ES-I3 (cell line): Measurements from ENCODE around the gene OARD1.
"Not testable (repeated sequence)": the region's sequence is repeated elsewhere in the genome, so short reads cannot be mapped to it uniquely, and the experiment has no call there.

Experiments used
- H3K36me3 ChIP-seq: 2 replicates; pipeline ENCODE4 v1.6.1; 2013; ENCODE audit warnings: mild to moderate bottlenecking, low read length, control low read depth, moderate library complexity; ENCODE audit not compliant: insufficient read depth
- H3K4me1 ChIP-seq: 2 replicates; pipeline ENCODE4 v1.6.1; 2013; ENCODE audit warnings: mild to moderate bottlenecking, control low read depth, low read length; ENCODE audit not compliant: insufficient read depth
- H3K9ac ChIP-seq: 2 replicates; pipeline ENCODE4 v1.6.1; 2013; ENCODE audit warnings: low read depth, mild to moderate bottlenecking, low read length, moderate library complexity
- H3K9me3 ChIP-seq: 2 replicates; pipeline ENCODE4 v1.6.1; 2013; ENCODE audit warnings: mild to moderate bottlenecking, low read length, moderate library complexity; ENCODE audit not compliant: control insufficient read depth, insufficient read depth

OARD1 gene

DNA sequence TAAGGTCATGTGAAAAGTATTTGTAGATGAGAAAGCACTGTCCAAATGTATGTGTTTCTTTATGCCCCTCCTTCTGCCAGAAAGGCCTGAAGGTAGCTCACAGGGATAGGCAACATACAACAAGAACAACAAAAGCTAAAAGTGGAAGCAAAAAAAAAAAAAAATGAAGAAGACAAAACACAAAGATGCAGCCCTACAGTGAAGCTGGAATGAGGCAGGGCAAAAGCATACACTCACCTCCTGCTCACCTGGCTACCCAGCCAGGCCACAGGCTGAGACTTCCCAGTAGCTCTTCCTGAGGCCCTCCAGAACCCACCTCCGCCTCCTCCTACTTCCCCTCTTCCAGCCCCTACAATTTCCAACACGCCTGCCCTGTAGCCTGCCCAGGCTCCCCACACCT lies 35.6 kb downstream of the OARD1 start:
- Histone ChIP-seq H3K36me3 (no peaks in the 10 kb centered on the region; the same call in 1 of the 2 replicates), H3K4me1 (peaks cover 23% of the 10 kb centered on the region; the same call in 1 of the 2 replicates), H3K9ac (no peak overlapping the region), H3K9me3 (no peaks in the 10 kb centered on the region)

DNA sequence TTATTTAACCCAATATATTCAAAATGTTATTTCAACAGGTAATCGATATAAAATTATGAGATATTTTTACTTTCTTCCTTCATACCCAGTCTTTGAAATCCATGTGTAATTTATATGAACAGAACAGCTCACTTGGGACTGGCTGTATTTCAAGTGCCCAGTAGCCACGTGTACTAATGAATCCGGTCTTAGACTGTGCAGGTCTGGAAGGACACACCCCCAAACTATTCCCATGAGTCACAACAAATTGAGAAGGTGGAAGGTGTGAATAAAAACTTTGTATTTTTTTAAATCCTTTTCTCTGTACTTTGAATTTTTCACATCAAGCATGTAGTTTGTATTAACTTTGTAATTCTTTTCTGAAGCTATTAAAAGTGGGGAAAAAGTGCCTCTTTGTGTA lies 36.0 kb downstream of the OARD1 start:
- Histone ChIP-seq H3K36me3 (no peaks in the 10 kb centered on the region; the same call in 1 of the 2 replicates), H3K9ac (no peak overlapping the region), H3K4me1 (peaks cover 23% of the 10 kb centered on the region; the same call in 1 of the 2 replicates), H3K9me3 (no peaks in the 10 kb centered on the region)

DNA sequence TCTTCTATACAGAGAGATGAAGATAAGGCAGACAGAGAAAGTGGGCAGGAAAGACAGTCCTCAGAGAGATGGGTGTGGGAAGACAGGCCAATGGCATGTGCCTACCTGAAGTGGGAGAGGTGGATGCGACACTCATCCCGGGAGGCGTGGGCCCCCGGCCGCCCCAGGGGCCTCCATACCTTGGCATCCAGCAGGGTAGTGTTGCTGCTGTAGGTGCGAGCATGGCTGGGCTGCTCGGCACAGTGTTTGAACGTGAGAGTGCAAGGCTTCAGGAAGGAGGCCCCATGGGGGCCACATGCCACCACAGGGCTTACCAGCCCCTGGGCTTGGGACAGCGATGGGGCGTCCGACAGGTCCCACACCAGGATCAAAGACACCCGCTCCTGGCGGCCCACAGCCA lies 38.4 kb downstream of the OARD1 start:
- no peak overlapping the region for H3K9ac ChIP-seq
- peaks cover 7% of the 10 kb centered on the region; the same call in 1 of the 2 replicates for H3K4me1 ChIP-seq
- H3K9me3 ChIP-seq: no peaks in the 10 kb centered on the region
- no peaks in the 10 kb centered on the region; the same call in 1 of the 2 replicates for H3K36me3 ChIP-seq

DNA sequence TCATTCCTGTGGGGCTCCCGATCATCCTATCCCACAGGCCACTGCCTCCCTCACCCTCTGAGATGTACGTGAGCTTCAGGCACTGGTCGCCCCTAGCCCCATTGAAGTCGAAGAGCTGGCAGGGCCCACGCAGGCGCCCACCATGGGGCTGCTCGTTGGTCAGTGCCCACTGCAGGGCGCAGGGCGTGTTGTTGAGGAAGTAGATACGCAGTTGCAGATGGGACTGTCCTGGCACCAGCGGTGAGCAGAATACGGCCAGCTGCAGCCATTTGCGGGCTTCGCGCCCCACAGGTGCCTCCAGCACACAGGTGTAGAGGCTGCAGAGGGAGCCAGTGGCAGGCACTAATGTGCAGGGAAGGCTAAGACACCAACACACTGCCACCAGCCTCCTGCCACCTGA lies 39.3 kb downstream of the OARD1 start:
- H3K9me3 ChIP-seq: no peaks in the 10 kb centered on the region
- H3K9ac ChIP-seq: no peak overlapping the region
- no peaks in the 10 kb centered on the region; the same call in 1 of the 2 replicates for H3K36me3 ChIP-seq
- peaks cover 7% of the 10 kb centered on the region; the same call in 1 of the 2 replicates for H3K4me1 ChIP-seq

DNA sequence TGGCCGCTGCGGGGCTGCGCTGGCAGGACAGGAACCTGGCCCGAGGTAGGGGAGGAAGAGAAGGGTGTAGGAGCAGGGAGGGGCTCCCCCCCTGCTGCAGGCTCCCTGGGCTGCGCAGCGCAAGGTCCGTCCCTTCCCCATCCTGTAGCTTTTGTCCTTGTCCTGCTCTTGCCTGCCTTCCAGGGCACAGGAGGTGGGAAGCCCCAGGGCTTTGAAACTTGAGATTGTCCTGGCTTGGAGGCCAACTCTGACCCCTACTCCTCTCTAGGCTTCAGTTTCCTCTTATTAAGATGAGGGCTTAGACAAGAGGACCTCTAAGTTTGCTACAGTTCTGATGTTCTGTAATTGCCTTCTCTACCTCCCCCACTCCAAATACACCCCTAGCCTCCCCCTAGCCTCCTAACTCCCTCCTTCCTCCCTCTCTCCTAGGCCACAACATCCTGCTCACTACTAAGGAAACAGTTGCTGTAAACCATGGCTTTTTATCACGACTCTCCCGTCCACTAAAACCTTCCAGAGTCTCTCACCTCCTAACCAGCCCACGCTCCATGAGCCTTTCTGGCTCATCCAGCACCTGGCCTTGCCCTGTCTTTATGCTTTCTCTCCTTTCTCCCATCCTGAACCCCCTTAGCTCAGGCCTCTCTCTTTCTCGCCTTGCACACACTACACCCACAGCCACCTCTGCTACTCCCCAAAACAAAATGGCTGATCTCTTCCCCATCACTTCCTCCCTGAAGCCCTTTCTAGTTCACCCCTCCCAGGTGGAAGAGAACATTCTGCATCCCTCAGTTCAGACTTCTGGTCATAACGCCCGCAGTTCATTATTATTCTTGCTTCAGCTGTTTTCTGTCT lies 43.4 kb downstream of the OARD1 start:
- Histone ChIP-seq H3K36me3 (no peaks in the 10 kb centered on the region), H3K9ac (peak overlapping the region; percentile 73), H3K9me3 (no peaks in the 10 kb centered on the region), H3K4me1 (peaks cover 16% of the 10 kb centered on the region; the same call in 1 of the 2 replicates)

DNA sequence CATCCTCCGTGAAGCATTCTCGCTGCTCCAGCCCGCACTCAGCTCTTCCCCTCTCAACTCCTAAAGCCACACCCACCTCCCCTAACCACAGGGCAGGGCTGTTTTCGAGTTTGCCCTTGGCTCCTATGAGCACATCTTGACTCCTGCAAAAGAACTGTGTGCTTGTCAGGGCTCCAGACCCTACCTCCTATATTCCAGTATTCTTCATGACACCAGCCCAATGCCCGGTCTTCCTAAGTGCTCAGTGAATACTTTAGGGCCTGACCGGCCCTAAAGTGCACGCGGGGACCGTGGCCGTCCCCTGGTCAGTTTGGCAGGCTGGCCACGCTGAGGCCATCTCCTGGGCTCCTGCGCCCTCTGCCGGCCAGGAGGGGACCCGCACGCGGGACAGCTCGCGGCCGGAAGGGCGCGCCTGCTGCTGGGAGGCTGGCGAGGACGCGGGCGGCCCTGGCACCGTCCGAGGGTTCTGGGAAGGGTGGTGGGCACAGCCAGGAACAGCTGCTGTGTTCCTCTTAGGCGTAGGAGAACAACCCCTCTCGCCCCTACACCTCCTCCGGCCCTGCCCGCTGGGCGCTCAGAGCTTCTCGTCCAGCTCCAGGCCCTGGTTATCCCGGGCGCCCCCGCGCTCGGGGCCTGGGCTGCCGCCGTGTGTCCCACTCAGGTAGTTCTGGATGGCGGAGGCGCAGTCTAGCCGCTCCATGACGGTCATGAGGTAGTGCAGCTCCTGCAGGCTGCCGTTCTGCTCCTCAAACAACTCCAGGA lies 44.2 kb downstream of the OARD1 start:
- H3K4me1 ChIP-seq: peaks cover 16% of the 10 kb centered on the region; the same call in 1 of the 2 replicates
- H3K36me3 ChIP-seq: no peaks in the 10 kb centered on the region
- H3K9ac ChIP-seq: peak overlapping the region; percentile 73
- H3K9me3 ChIP-seq: no peaks in the 10 kb centered on the region

DNA sequence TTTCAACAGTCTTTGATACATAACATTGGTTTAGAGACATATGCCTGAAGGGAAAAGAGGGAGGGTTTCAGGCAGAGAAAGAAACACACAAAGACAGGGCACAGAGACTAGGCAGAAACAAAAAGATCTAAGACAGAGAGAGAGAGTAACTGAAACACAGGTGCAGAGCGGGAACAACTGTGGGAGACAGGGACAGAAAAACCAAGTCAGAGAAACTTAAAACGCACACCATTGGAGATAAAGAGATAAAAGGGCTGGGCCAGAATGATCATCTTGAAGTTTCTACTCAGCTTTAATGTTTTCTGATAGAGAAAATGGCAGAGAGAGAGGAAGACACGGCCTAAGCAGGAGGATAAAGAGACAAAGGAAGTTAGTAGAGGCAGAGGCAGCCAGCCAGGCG lies 44.9 kb downstream of the OARD1 start:
- H3K9me3 ChIP-seq: no peaks in the 10 kb centered on the region
- H3K9ac ChIP-seq: peak overlapping the region; percentile 73
- H3K4me1 ChIP-seq: peaks cover 16% of the 10 kb centered on the region; the same call in 1 of the 2 replicates
- H3K36me3 ChIP-seq: no peaks in the 10 kb centered on the region

DNA sequence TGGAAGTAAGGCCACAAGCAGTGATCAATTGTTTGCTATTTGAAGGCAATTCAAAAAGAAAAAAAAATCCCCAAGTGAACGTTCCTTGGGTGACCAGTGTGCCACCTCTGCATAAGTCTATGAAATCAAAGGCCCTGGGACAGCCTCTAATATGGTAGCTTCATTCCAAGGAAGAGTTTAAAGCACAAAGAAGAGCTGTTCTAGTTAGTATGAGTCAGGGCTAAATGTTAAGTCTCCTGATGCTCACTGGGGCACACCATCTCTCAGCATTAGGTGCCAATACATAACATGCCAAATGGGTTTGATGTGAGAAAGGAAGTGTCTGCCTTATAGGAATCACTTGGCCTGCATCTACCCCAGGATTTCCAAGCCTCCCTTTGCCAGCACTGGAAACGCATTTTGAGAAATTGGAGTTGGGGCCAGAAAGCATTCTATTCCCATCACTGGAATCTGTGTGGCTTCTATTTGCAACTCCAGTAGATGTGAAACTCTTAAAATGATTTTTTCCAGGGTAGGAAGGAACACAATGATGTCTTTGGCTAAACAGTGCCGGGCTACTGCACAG lies 46.1 kb downstream of the OARD1 start:
- Histone ChIP-seq H3K9ac (no peak overlapping the region), H3K4me1 (peaks cover 16% of the 10 kb centered on the region; the same call in 1 of the 2 replicates)

DNA sequence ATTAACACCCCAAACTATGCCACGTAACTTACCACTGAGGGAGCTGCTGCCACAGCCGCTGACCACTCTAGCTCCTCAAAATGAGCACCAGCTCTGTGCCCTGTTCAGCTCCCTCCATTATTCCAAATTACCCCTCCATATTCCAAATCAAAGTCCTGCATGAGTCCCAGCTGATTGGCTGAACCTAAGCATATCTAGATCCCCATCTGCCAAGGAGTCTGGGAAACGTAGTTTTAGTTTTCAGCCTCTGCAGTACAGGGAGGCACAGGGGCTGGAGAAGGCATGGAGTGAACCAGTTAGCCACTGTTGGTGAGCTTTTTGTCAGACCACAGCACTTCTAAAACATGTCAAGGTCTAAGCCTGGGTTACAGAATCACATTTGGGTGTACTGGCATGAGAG lies 49.0 kb downstream of the OARD1 start:
- H3K9me3 ChIP-seq: no peaks in the 10 kb centered on the region
- H3K4me1 ChIP-seq: peaks cover 10% of the 10 kb centered on the region; the same call in 1 of the 2 replicates
- H3K36me3 ChIP-seq: no peaks in the 10 kb centered on the region
- H3K9ac ChIP-seq: no peak overlapping the region

More for the DNA sequence above, 46.1 kb downstream of the OARD1 start:
- H3K36me3 ChIP-seq: no peaks in the 10 kb centered on the region
- no peaks in the 10 kb centered on the region for H3K9me3 ChIP-seq

DNA sequence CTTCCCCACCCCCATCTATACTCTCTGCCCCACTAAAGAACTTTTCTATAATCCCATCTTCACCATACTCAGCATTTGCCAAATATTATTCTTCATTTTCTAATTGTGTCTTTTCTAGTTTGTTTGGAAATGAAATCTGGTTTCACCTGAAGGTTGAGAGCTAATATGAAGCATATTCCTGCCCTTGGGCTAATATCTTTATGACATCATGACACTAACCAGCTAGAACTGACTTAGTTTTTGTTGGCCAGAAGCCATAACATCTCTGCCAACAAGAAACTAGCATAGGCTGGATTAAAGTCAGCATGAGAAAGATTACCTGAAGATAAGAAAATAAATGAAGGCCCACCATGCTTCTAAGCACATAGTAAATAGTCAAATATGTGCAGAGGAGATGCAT lies 49.9 kb downstream of the OARD1 start:
- H3K4me1 ChIP-seq: peaks cover 9% of the 10 kb centered on the region; the same call in 1 of the 2 replicates
- H3K9ac ChIP-seq: no peak overlapping the region
- no peaks in the 10 kb centered on the region for H3K36me3 ChIP-seq
- H3K9me3 ChIP-seq: no peaks in the 10 kb centered on the region

DNA sequence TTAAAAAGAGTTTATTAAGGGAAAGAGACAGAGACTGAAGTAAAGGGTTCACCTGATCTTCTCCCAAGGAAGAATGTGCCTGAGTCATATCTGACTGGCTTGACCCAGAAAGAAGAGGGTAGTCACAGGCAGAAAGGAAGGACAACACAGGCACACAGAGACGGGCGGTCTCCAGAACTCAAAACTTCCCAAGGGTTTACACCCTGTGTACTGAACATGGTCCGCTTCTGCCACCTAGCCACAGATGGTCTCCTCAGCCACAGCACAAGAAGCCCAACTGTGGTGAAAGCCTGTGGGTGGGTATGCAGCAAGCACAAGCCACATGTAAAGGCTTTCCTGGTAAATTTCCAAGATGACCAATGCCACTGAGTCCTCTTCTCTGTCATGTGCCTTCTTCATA lies 50.3 kb downstream of the OARD1 start:
- no peaks in the 10 kb centered on the region for H3K9me3 ChIP-seq
- no peak overlapping the region for H3K9ac ChIP-seq
- H3K4me1 ChIP-seq: peaks cover 4% of the 10 kb centered on the region; the same call in 1 of the 2 replicates
- no peaks in the 10 kb centered on the region for H3K36me3 ChIP-seq

DNA sequence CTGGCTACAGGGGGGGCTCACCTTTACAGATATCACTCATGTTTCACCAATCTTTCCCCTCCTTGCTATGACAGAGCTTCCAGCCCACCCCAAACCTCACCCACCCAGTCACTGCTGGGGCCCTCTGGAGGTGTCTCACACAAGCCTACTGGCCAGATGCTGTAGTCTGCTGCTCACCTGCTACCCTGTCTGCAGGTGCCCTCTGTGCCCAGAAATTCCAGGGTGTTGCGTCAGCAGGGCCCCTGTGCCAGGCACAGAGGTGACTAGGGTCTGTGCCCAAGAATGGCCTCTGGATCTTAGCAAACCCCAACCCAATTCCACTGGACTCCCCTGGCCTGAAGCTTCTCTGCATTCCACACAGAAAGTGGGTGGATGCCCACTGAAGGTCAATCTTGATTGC lies 54.5 kb downstream of the OARD1 start:
- H3K36me3 ChIP-seq: no peaks in the 10 kb centered on the region
- no peaks in the 10 kb centered on the region for H3K9me3 ChIP-seq
- no peaks in the 10 kb centered on the region for H3K4me1 ChIP-seq
- no peak overlapping the region for H3K9ac ChIP-seq

DNA sequence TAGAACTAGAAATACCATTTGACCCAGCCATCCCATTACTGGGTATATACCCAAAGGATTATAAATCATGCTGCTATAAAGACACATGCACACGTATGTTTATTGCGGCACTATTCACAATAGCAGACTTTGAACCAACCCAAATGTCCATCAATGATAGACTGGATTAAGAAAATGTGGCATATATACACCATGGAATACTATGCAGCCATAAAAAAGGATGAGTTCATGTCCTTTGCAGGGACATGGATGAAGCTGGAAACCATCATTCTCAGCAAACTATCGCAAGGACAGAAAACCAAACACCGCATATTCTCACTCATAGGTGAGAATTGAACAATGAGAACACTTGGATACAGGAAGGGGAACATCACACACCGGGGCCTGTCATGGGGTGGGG lies 56.3 kb downstream of the OARD1 start:
- H3K9me3 ChIP-seq, H3K36me3 ChIP-seq: not testable (repeated sequence)

DNA sequence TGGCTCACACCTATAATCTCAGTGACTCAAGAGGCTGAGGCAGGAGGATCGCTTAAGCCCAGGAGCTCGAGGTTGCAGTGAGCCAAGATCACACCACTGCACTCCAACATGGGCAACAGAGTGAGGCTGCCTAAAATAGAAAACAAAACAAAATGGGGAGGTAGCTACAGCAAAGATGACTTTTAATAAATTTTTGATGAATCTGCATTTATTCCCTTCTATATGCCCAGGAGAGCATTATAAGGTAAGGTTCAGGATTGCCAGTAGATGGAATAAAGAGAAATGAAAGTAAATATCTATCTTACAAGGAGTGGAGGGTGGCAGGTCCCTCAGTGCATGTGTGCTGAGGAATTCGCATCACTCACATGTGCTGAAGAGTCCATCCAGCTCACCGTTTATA lies 57.4 kb downstream of the OARD1 start:
- Histone ChIP-seq H3K9me3 (no peaks in the 10 kb centered on the region), H3K36me3 (no peaks in the 10 kb centered on the region), H3K9ac (no peak overlapping the region), H3K4me1 (no peaks in the 10 kb centered on the region)

More for the DNA sequence above, 56.3 kb downstream of the OARD1 start:
- not testable (repeated sequence) for H3K9ac ChIP-seq, H3K4me1 ChIP-seq
